NOMO-1 (cell line): ENCODE results near the gene SORCS2.

Experiments used
- DNase-seq, 2 experiments: peaks; one replicate each; lab custom pipeline; 2025; ENCODE audit not compliant: unreplicated experiment in 2 of 2; lab: John Stamatoyannopoulos, UW

The SORCS2 gene

DNA sequence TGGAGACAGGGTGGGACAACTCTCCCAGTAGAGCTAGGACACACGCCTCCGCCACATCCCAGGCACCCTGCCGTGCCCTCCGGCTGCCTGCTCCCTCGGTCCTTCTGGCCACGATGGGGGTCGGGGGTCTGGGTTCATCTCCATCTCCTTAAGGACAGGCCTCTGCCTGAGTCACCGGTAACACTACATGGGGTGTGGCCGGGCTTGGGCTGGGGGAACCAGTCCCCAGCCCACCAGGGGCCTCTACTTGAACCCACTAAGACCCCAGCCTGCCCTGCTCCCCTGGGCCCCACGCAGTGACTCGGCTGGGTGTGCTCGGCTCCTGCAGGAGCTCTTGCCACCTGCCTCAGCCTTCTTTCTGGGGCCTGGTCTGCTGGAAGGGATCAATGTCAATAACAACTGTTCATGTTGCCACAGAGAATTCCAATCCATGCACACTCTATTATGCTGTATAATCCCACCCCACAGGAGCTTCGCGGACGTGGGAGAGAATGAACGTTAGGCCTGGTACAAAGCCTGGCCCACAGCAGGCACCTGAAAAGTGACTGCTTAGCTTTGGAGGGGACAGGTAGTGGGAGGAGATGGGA, 420.1 kb downstream of the SORCS2 start:
- DNase-seq: no peak

DNA sequence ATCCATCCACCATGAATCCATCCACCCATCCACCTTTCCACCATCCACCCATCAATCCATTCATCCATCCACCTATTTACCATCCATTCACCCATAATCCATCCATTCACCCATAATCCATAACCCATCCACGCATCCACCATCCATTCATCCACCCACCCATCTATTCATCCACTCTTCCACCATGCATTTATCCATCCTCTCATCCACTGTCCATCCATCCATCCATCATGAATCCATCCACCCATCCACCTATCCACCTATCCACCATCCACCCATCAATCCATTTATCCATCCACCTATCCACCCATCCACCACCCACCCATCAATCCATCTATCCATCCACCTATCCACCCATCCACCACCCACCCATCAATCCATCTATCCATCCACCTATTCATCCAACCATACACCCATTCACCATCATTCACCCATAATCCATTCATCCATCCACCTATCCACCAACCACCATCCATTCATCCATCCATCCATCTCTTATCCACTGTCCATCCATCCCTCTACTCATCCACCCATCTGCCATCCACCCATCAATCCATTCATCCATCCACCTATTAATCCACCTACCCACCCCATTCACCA, 422.1 kb downstream of the SORCS2 start:
- DNase-seq: no peak

DNA sequence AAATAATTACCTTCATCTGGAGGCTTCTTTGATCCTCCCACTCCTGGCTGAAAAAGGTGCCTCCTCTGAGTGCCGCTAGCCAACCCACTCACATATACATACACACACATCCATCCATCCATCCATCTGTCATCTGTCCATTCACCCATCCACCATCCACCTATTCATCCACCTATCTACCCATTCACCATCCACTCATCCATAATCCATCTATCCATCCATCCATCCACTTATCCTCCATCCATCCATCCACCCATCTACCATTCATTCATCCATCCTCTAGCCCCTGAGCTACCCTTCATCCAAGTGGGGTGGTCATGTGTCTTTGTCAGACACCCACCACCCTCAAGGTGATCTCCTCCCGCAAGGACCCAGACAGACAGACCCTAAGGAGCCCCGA, 423.9 kb downstream of the SORCS2 start:
- DNase-seq: no peak

DNA sequence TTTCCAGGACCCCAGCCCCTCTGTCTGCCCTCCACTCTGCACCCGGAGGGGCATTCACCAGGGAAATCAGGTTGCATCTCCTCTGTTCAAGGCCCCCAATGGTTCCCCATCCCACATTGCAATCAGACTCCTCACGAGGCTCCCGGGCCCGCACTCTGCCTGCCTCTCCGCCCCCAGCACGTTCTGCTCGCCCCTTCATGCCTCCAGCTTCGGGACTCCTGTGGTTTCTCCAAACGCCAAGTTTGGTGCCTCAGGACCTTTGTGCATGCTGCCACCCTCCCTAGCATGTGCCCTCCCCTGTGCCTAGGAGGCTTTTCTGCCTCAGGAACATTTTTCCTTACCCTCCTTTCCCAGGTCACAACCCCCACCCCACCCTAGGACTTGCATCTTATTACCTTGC, 426.0 kb downstream of the SORCS2 start:
- DNase-seq: no peak

DNA sequence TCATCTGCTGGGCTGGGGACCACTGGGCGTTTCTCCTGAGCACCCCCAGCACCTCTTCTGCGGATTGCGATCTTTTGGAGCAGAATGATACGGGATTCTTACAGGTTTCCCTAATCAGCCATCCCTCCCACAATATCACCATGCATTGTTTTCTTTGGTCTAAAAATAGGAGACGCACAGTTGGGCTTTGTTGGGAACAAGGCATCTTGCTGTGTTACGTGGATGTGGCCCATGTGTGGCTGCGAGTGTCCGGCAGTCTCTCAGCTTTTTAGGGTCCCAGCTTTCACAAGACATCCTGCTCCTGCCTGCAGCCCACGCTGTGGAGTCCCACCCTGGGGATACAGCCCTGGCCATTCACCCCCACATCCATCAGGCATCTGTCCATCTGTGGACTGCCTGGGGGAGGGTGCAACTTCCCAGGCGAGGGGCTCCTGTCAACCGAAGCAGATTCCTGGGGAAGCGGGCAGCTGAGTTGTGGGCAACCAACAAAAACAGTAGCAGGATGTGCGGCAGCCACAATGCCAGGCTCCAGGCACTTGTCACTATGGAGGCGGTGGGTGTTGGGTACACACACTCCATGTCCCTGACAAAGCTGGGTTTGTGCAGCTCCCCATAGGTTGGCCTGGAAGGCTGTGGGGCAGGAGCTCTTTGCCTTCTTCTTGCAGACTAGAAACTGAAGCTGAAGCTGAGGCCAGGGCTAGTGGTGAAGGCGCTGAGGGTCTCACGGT, 427.9 kb downstream of the SORCS2 start:
- DNase-seq: no peak

DNA sequence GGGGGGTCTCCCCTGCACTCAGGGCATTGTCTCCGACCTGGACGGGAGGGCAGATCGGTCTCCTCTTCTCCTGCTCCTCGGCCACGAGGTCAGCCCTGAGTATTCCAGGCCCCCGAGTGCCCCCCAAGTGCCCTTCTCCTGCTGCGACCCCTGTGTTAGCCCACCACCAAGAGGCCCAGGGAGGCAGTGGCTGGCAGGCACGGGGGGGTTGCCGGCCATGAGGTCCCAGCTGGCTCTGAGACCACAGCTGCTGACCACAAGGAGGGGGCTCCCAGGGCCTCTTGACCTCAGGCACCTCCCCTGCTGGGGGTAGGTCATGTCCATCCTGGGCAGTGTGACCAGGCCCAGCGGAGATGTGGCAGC, 428.5 kb downstream of the SORCS2 start:
- no peak for DNase-seq

DNA sequence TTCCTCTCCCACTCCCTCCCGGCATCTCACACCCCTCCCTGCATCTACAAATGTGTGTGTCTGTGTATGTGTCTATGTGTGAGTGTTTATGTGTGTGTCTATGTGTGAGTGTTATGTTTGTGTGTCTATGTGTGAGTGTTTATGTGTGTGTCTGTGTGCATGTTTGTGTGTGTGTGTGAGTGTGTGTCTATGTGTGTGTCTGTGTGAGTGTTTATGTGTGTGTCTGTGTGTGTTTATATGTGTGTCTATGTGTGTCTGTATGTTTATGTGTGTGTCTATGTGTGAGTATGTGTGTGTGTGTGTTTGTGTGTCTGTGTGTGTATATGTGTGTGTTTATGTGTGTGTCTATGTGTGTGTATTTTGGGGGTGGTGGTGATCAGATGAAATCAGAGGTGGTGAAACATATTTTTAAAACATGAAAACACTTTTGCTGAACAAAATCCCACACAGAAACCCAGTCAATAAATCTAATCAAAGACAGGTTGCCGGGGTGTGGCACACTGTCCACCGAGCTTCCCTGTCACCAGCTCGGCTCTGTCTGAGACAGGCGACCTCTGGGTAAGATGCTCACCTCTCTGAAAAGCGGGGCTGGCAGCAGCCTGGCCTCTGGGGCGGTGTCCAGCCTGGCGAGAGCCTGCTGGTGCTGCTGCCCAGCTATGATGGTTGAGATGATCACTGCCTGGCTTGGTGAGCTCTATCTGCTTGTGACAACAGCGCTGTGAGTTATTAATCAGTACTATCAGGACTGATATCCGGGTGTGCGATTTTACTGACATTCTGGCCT, 429.1 kb downstream of the SORCS2 start:
- DNase-seq: no peak

DNA sequence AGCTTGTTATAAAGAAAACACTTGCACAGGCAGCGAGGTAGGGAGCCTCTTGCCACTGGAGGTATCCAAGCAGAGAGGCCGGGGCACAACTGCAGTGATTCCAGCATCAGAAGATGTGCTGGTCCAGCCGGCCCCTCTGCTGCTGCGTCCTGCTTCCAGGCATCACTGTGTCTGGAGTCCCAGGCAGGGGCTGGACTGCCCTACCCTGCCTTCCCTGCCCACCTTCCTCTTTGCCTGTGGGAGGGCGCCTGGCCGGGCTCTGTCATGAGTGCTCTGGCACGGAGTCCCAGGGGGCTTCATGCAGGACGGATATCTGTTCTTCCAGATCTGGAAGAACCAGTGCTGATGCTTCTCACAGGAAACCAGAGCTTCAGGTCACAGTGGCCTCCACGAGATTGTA, 430.0 kb downstream of the SORCS2 start:
- DNase-seq: no peak

DNA sequence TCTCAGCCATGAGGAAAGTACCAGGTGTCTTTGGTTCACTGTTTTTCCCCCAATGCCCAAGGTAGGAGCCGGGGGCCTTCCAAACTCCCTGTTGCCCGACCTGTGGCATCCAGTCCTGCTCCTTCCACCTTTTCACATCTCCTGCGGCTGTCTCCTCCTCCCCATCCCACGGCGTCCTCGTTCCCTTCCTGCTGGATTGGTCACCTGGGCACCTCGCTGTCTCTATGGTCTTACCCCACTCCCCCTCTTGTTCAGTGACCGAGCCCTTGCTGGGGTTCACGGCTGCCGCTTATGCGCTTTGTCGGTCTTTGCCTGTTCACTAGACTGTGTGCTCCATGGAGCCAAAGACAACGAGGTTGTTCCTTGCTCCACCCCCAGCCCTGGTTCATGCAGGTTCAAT, 431.1 kb downstream of the SORCS2 start:
- DNase-seq: no peak

DNA sequence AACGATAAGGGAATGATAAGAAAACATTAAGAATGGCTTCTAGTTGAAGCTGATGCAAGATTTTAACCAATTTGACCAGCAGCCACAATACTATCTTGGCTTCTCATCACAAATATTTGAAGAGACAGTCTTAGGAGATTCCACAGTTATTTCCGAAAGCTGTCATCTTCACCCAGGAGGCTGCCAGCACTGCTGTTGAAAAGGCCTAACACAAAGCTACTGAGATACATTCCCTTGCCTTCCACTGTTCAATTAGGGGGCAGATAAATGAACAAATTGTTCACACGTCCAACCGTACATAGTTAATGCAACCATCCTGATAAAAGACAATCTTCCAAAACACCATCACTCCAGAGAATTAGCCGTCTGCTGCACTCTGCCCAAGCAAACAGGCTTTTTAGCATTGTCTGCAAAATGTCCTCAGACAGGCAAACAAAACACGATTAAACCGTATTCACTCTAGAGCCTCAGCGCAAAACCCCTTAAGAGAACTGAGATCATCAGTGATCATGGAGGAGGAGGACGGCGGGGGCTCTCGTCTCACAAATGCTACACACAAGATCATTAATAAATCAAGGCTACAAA, 432.1 kb downstream of the SORCS2 start:
- no peak for DNase-seq

DNA sequence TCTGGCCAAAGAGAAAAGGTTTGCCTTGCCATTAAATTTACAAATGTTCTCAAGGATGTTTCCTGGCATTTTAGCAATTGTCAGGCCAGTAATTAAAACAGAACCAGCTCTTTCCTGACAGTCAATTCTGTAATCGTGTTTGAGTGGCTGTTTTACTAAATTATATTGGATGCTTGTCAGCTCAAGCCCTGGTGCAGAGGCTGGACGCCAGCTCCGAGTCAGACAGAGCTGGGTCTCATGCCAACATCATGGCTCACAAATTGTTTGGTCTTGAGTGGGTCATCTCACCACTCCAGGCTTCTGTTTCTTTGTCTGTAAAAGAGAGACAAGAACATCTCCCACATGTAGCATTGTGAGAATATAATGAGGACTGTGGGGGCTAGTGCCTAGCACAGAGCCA, 432.7 kb downstream of the SORCS2 start:
- no peak for DNase-seq

DNA sequence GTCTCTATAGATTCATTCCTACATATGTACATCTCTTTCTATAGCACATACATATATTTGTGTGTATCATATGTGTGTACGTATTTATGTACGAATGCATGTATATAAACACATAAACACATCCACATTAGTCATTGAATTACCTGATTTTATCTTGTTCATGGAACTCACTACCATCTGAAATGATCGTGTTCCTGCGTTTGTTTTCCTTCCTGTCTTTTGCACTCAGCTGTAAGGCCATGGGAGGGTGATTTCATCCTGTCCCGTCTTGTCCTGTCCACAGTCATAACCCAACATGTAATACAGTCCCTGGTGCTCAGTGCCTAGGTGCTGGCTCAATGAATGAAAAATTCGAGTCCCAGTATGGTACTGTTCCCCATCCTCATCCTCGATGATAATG, 434.2 kb downstream of the SORCS2 start:
- DNase-seq: no peak

DNA sequence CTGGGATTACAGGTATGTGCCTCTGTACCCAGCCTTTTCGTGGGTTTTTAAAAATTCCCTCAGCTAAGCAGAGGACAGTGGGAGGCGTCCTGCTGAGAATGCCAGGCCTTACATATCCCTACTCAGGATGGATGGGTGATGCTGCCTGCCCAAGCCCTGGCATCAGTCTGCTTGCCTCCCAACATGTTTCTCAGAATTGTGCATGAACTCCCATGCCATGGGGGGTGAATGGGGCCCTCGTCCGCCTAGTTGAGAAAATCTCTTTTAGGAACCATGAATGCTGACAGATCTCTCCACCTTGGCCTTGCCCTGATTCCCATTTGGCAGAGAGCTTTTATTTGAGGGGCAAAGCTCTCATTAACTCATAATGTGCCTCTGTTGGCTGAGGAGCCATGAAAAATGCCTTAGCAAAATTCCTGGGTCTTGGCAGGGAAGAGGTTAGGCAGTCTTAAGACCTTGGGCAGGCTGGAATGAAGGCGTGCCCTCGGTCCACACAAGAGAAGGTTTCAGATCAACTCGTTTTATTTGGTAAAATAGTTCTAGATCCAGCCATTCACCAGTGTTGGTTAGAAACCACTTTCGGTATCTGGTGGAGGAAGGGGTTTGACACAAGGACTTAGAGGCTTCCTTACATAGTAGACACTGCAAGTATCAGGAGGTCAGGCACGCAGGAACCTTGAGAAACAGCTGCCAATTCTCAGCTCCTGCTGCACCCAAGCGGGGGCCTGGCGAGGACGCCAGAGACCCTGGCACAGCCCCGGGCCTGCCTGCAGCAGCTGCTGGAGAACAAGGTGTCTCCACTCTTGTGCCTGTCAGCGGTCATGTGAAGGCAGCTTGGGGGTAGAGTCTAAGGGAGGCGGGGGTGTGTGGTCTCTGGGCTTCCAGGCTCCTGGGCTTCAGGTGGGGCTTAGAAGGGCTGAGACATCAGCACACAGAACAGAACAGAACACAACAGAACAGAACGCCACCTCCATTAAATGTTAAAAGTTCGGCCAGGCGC, 435.2 kb downstream of the SORCS2 start:
- no peak for DNase-seq

DNA sequence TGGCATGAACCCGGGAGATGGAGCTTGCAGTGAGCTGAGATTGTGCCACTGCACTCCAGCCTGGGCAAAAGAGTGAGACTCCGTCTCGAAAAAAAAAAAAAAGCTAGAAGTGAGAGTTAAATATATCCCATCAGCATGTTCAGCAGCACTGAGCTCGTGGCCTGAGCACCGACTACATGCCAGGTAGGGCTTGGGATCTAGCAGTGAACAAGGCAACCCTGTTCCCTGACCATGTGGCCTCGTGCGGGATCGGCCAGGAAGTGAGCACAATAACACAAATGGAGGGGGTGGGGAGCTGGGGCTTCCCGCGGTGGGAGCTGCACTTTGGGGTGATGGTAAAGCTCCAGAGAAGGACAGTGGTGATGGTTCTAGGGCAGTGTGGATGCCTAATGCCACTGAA, 436.1 kb downstream of the SORCS2 start:
- DNase-seq: no peak

DNA sequence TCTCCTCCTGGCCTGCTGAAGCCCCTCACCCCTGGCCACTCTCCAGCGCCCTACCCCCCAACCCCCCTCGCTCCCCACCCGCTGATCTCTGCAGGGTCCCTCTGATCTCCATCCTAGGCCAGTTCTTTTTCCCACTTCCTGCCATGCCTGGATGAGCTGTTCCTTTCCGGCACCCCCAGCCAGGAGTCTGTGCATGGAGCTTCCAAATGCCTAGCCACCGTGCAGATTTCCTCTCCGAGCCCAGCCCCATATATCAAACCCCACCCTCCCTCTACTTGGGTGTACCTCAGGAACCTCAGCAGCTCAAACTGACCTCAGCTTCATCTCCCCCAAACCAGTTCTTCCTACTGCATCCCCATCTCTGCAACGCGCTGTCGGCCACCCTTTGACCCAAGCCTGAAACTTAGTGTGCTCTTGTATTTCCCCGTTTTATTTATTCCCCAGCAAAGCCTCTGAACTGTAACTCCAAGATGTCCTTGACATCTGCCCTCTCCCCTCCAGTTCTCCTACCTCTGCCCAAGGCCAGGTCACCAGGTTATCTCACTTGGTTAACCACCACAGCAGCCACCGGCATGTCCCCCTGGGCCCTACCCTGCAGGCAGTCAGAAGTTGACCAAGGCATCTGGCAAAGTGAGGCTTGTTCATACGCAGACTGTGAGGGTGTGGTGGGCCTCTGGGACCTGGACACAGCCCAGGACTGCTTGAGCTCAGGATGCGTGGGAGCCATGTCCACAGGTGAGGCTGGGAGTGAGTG, 437.3 kb downstream of the SORCS2 start:
- no peak for DNase-seq

DNA sequence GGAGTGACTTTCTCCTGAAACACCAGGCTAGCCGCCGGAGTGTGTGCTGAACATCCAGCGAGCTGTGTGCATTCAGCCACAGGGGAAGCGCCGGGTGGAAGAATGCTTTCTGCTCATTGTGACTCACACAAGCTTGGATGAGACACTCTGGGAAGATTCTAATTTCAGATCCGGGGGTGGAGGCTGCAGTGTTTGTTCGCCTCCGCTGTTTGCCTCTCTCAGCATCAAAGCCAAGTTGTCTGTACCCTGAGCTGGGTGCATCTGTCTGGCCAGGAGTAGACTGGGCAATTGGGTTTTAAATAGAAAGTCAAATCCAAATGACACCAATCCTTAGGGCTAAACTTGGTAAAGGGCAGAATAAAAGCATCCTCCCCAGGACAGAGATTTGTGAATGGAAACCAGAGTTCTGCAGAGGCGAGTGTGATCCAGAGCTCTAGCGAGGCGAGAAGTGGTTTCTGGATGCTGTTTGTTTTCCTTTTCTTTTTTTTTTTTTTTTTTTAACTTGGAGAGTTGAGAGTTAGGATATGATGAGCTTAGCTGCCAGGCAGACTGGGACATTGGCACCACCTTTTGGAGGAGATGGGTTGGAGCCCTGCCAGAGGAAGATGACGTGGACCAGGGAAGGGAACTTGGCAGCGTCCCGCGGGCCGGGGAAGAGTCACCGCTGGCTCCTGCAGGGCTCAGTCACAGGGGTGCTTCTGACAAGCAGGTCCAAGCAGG, 438.4 kb downstream of the SORCS2 start:
- DNase-seq: no peak

DNA sequence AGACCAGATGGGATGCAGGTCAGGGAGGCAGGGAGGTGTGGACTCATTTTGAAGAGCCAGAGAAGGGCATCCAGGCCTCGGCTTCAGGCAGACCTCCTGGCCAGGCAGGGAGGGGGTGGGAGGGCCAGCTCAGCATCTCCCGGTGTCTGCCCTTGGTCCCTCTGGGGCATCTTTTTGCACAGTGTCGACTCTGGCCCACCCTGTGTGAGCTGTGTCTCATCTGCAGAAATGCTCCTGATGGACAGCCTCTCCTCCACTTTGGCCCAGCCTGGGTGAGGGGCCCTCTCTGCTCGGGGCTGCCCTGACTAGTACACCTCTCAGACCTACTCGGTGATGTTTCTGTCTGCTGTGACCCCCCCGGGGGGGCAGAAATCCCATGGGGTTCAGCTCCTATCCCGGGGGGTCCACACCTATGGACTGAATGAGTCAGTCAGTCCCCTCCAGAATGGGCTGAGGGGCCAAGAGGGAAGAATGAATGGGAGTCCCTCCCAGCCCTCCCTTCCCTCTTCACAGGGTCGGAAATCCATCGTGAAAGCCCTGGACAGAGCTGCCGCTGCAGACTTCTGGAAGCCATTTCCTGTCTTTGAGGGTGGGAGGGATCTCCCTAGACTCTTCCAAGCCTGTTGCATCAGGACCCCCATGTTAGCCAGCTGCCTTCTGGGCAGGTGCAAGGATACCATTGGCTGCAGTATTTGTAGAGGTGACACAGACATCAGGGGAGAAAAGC, 439.1 kb downstream of the SORCS2 start:
- no peak for DNase-seq

DNA sequence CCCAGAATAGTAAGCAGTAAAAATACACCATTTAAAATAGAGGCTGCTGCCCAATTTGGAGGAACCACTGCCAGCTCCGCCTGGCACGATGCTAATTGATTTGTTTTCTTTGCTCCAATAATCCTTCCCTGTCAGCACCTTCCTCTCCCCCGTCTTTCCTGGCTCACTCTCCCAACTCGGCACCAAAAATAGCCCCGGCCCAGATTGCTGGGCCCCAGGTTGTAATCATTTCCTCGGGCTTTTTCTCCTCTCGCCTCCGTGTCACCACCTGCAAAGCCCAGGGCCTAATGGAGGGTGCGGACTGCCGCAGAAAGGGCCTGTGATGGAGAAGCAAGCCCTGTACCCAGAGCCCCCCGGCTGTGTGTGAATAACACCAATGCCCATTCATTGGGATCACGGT, 440.0 kb downstream of the SORCS2 start:
- DNase-seq: no peak
